SK-N-SH treated with all-trans-retinoic acid at 6 μM for 48 hours (cell line): Measurements from ENCODE around the gene VAV3.

Experiments
- ATAC-seq: fragments of 200-7000 bp; cut with Tn5 transposase; 3 replicates; pipeline ENCODE4 v1.9.1; 2020; ENCODE audit warnings: mild to moderate bottlenecking, moderate library complexity
- ARNTL ChIP-seq: fragments of 450-650 bp; formaldehyde crosslinking; IDR thresholded peaks from 2 replicates; pipeline ENCODE4 v1.5.0; 2020; ENCODE audit warnings: low read depth, mild to moderate bottlenecking, moderate library complexity, borderline replicate concordance
- BACH2 ChIP-seq: fragments of 250-450 bp; sonication (Bioruptor Pico); IDR thresholded peaks from 2 replicates; pipeline ENCODE4 v1.9.0; 2021; ENCODE audit warnings: mild to moderate bottlenecking, borderline replicate concordance
- CREB5 ChIP-seq: fragments of 250-450 bp; sonication (Bioruptor Pico); IDR thresholded peaks from 2 replicates; pipeline ENCODE4 v1.5.1; 2020; ENCODE audit warnings: low read depth, mild to moderate bottlenecking, moderate library complexity
- CSDC2 ChIP-seq: fragments of 250-450 bp; sonication (Bioruptor Pico); IDR thresholded peaks from 2 replicates; pipeline ENCODE4 v1.5.0; 2020; ENCODE audit warnings: mild to moderate bottlenecking, moderate library complexity
- CSRNP3 ChIP-seq: fragments of 250-450 bp; sonication (Bioruptor Pico); IDR thresholded peaks from 2 replicates; pipeline ENCODE4 v1.5.1; 2021; ENCODE audit warnings: mild to moderate bottlenecking, moderate library complexity
- ESRRG ChIP-seq: fragments of 250-450 bp; sonication (Bioruptor Pico); IDR thresholded peaks from 2 replicates; pipeline ENCODE4 v1.6.1; 2021; ENCODE audit warnings: mild to moderate bottlenecking
- GLIS3 ChIP-seq: fragments of 250-450 bp; sonication (Bioruptor Pico); IDR thresholded peaks from 2 replicates; pipeline ENCODE4 v1.5.0; 2020; ENCODE audit warnings: mild to moderate bottlenecking, moderate library complexity
- ISL1 ChIP-seq: fragments of 250-450 bp; sonication (Bioruptor Pico); IDR thresholded peaks from 2 replicates; pipeline ENCODE4 v2.1.2; 2022; ENCODE audit warnings: mild to moderate bottlenecking, moderate library complexity
- OSR1 ChIP-seq: fragments of 250-450 bp; sonication (Bioruptor Pico); IDR thresholded peaks from 2 replicates; pipeline ENCODE4 v1.8.0; 2022; ENCODE audit warnings: moderate library complexity, mild to moderate bottlenecking, inconsistent platforms
- PATZ1 ChIP-seq: fragments of 250-450 bp; sonication (Bioruptor Pico); IDR thresholded peaks from 2 replicates; pipeline ENCODE4 v1.8.0; 2020; ENCODE audit warnings: mild to moderate bottlenecking, moderate library complexity, borderline replicate concordance
- POU6F1 ChIP-seq: fragments of 250-450 bp; sonication (Bioruptor Pico); IDR thresholded peaks from 2 replicates; pipeline ENCODE4 v1.8.0; 2021; ENCODE audit warnings: low read depth, mild to moderate bottlenecking, moderate library complexity, borderline replicate concordance
- PPARA ChIP-seq: fragments of 250-450 bp; sonication (Bioruptor Pico); IDR thresholded peaks from 2 replicates; pipeline ENCODE4 v1.5.0; 2020; ENCODE audit warnings: mild to moderate bottlenecking, borderline replicate concordance
- SNAI2 ChIP-seq: fragments of 250-450 bp; sonication (Bioruptor Pico); IDR thresholded peaks from 2 replicates; pipeline ENCODE4 v1.5.0; 2020; ENCODE audit warnings: mild to moderate bottlenecking, moderate library complexity
- TCF4 ChIP-seq: fragments of 250-450 bp; sonication (Bioruptor Pico); IDR thresholded peaks from 2 replicates; pipeline ENCODE4 v1.8.0; 2021; ENCODE audit warnings: mild to moderate bottlenecking, moderate library complexity, borderline replicate concordance
- TOX ChIP-seq: fragments of 250-450 bp; sonication (Bioruptor Pico); IDR thresholded peaks from 2 replicates; pipeline ENCODE4 v1.8.0; 2021; ENCODE audit warnings: mild to moderate bottlenecking, moderate library complexity, borderline replicate concordance
- TSHZ2 ChIP-seq: fragments of 250-450 bp; sonication (Bioruptor Pico); IDR thresholded peaks from 2 replicates; pipeline ENCODE4 v1.5.0; 2020; ENCODE audit warnings: mild to moderate bottlenecking, moderate library complexity
- ZC3H10 ChIP-seq: fragments of 250-450 bp; sonication (Bioruptor Pico); IDR thresholded peaks from 2 replicates; pipeline ENCODE4 v1.5.1; 2021; ENCODE audit warnings: mild to moderate bottlenecking, moderate library complexity
- ZFP3 ChIP-seq: fragments of 250-450 bp; sonication (Bioruptor Pico); IDR thresholded peaks from 2 replicates; pipeline ENCODE4 v1.5.0; 2020; ENCODE audit warnings: mild to moderate bottlenecking, moderate library complexity
- ZFP30 ChIP-seq: fragments of 450-650 bp; formaldehyde crosslinking; IDR thresholded peaks from 2 replicates; pipeline ENCODE4 v1.5.0; 2022; ENCODE audit warnings: mild to moderate bottlenecking, moderate library complexity
- ZNF565 ChIP-seq: fragments of 450-650 bp; formaldehyde crosslinking; conservative IDR thresholded peaks from 2 replicates; pipeline ENCODE4 v1.5.0; 2020; ENCODE audit warnings: low read depth, mild to moderate bottlenecking, moderate library complexity
- ZNF70 ChIP-seq: fragments of 450-650 bp; formaldehyde crosslinking; IDR thresholded peaks from 2 replicates; pipeline ENCODE4 v1.5.0; 2020; ENCODE audit warnings: mild to moderate bottlenecking, moderate library complexity
- ZNF8 ChIP-seq: fragments of 450-650 bp; formaldehyde crosslinking; IDR thresholded peaks from 2 replicates; pipeline ENCODE4 v1.5.0; 2020; ENCODE audit warnings: mild to moderate bottlenecking, moderate library complexity

VAV3 gene

GRCh38 chr1:107526524-107527198, 438.3 kb downstream of the VAV3 start:
- no peak for TF ChIP-seq ZNF8 (CRISPR knock-in tag)
- no peak for TF ChIP-seq ZFP30
- no peak for TF ChIP-seq ZNF565
- TF ChIP-seq PPARA (CRISPR knock-in tag): no peak
- no peak for TF ChIP-seq OSR1 (CRISPR knock-in tag)
- no peak for TF ChIP-seq GLIS3
- no peak for TF ChIP-seq CSRNP3
- no peak for TF ChIP-seq PATZ1 (CRISPR knock-in tag)
- no peak for TF ChIP-seq ESRRG (CRISPR knock-in tag)
- no peak for TF ChIP-seq SNAI2 (CRISPR knock-in tag)
- no peak for TF ChIP-seq ZNF70 (CRISPR knock-in tag)
- no peak for TF ChIP-seq TOX
- no peak for TF ChIP-seq ISL1 (CRISPR knock-in tag)
- no peak for TF ChIP-seq BACH2
- TF ChIP-seq TSHZ2 (CRISPR knock-in tag): no peak
- TF ChIP-seq ZFP3: no peak
- TF ChIP-seq CREB5 (CRISPR knock-in tag): no peak
- TF ChIP-seq TCF4 (CRISPR knock-in tag): no peak
- TF ChIP-seq ARNTL (CRISPR knock-in tag): no peak
- TF ChIP-seq ZC3H10 (CRISPR knock-in tag): no peak
- no peak for ATAC-seq

- TF ChIP-seq SNAI2 (CRISPR knock-in tag) (no peak), CSDC2 (CRISPR knock-in tag) (no peak), ZFP30 (no peak), ZFP3 (no peak), ZNF70 (CRISPR knock-in tag) (no peak), CSRNP3 (no peak), GLIS3 (no peak), ARNTL (CRISPR knock-in tag) (no peak), ESRRG (CRISPR knock-in tag) (no peak), POU6F1 (CRISPR knock-in tag) (no peak), PATZ1 (CRISPR knock-in tag) (no peak), ZNF565 (no peak), PPARA (CRISPR knock-in tag) (no peak), ISL1 (CRISPR knock-in tag) (no peak), TSHZ2 (CRISPR knock-in tag) (no peak)
- no peak for ATAC-seq
Measured at GRCh38 chr1:107525961-107526360, 439.0 kb downstream of the VAV3 start.
